Measurements from ENCODE around the gene PRDM2. TPM values are rescaled to one million over a fixed set of nuclear protein-coding genes. Genes with fewer than 3 reads are reported as not detected.
"Not testable (repeated sequence)": the region's sequence is repeated elsewhere in the genome, so short reads cannot be mapped to it uniquely, and the experiment has no call there.

Gene PRDM2
- total RNA-seq, 4 donors from 2014 or later = 26.3 to 39.5 (median 34.6) TPM

DNA sequence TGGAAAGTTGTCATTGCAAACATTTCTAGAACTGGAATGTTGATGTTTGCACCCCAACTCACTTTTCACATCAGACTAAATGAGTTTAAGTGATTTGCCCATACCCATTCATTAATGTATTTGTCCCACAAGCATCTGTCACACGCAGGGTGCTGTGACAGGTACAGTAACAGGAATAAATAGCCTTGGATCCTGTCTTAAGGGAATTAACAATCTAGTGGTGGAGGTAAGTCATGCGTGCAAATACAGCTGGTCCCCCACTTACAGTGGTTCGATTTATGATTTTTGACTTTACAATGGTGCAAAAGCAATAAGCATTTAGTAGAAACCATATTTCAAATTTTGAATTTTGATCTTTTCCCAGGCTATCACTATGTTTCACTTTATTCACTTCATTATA is 17.5 kb upstream of the PRDM2 start:
- TF ChIP-seq, protein P1, sequence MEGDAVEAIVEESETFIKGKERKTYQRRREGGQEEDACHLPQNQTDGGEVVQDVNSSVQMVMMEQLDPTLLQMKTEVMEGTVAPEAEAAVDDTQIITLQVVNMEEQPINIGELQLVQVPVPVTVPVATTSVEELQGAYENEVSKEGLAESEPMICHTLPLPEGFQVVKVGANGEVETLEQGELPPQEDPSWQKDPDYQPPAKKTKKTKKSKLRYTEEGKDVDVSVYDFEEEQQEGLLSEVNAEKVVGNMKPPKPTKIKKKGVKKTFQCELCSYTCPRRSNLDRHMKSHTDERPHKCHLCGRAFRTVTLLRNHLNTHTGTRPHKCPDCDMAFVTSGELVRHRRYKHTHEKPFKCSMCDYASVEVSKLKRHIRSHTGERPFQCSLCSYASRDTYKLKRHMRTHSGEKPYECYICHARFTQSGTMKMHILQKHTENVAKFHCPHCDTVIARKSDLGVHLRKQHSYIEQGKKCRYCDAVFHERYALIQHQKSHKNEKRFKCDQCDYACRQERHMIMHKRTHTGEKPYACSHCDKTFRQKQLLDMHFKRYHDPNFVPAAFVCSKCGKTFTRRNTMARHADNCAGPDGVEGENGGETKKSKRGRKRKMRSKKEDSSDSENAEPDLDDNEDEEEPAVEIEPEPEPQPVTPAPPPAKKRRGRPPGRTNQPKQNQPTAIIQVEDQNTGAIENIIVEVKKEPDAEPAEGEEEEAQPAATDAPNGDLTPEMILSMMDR (IDR thresholded peaks at IDR 0.05) = no peak
- DNase-seq (ENCODE audit: low spot score) (no peak), ATAC-seq (ENCODE audit: low FRiP score) (no peak)

DNA sequence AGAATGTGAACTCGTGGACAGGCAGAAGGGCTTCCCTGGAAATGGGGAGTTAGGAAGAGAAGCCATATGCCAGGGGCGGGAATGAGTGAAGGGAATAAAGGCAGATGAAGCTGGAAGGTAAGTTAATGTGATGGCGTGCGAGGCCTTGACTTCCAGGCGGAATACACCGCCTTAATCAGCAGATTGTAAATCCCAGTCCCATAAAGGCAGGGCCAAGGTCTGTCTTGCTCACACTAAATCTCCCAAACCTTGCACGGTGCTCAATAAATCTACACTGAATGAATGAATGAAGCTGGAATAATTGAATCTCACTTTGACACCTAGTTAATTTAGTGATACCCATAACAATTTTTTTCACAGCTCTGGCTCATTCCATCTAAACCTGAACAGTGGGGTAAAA is 16.8 kb upstream of the PRDM2 start:
- ATAC-seq (ENCODE audit: low FRiP score) (no peak), DNase-seq (ENCODE audit: low spot score) (no peak)
- TF ChIP-seq, protein P1 (IDR thresholded peaks at IDR 0.05) = no peak

DNA sequence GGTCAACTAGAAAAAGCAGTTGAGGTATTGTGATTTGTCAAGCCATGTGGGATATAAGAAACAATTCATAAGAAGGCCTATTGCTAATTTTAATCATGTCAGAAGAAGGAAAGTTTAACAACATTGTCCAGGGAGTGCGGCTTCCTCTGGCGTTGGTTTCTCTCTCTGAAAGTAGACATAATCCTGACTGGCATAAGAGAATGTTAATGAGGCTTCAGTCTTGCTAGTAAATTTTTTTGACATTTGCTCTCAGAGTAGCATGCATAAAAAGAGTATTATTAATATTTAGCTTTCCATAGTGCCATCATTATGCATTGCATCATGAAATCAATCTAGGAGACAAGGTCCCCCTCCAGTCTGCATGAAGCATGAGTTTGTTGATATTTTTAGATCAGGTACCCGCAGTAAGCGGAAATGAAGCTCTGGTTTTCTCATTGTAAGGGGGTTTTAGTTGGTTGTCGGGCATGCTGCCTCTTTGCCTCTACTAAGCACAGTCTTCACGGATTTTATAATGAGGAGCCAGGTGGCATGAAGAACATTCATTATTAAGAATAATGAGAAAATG is 12.8 kb upstream of the PRDM2 start:
- TF ChIP-seq, protein P1 (IDR thresholded peaks at IDR 0.05) = no peak
- no peak for DNase-seq (ENCODE audit: low spot score)
- ATAC-seq (ENCODE audit: low FRiP score) = no peak

DNA sequence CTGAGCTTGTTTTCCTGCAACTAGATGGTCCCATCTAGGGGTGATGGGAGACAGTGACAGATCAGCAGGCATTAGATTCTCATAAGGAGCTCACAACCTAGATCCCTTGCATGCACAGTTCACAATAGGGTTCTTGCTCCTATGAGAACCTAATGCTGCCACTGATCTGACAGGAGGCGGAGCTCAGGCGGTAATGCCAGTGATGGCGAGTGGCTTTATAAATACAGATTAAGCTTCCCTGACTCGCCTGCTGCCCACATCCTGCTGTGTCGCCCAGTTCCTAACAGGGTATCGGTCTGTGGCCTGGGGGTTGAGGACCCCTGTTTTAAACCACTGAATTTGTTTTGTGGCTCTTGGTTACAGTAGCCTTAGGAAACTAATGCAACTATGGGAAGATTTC is 6.9 kb upstream of the PRDM2 start:
- ATAC-seq (ENCODE audit: low FRiP score); DNase-seq (ENCODE audit: low spot score): not testable (repeated sequence)

DNA sequence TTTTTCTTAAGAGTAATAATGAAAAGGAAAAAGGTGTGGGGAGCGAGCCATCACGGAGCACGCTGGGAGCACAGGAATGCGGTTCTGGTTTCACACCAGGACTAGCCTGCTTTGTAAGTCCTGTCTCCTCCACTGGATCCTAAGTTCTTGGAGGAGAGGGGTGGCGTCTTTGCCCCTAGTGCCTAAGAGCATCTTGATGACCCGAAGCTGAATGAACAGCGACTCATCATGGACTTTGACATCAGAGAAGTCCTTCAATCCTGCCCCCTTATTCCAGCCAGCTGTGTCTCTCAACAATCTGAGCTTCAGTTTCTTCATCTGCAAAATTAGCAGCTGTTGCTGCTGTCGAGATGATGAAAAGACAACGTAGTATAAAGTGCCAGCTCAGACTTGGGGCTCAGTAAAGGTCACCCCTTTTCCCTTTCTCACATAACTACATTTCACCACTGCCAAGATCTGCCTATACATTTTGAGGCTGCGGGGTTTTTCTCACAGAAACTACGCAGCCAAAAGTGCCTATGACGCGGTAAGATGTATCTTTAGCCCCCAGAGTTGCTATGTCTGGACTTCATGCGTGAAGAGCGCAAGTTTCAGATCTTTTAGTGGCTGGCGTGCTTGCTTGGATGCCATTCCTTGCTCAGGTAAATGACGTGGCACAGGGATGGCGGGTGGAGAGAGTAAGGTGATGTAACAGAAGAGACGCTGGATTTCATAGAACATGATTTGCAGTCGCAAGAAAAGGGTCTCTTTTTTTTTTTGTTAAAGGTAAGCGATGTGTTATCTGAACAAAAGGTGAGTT is 4.9 kb upstream of the PRDM2 start:
- TF ChIP-seq, protein P1 (IDR thresholded peaks at IDR 0.05) = no peak
- DNase-seq (ENCODE audit: low spot score) = no peak
- ATAC-seq (ENCODE audit: low FRiP score) = no peak

DNA sequence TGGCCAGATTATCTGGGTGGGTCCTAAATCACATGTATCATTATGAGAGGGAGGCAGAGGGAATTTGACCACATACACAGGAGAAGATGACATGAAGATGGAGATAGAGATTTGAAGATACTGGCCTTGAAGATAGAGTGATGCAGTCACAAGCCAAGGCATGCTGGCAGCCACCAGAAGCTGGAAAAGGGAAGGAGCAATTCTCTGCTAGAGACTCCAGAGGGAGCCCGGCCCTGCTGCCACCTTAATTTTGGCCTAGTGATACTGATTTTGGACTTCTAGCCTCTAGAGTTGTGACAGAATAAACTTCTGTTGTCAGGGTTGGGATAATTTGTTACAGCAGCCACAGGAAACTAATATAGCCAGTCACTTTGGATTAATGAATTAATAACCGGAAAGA is 2.2 kb upstream of the PRDM2 start:
- TF ChIP-seq, protein P1 (IDR thresholded peaks at IDR 0.05) = no peak
- no peak for ATAC-seq (ENCODE audit: low FRiP score)
- DNase-seq (ENCODE audit: low spot score) = no peak

DNA sequence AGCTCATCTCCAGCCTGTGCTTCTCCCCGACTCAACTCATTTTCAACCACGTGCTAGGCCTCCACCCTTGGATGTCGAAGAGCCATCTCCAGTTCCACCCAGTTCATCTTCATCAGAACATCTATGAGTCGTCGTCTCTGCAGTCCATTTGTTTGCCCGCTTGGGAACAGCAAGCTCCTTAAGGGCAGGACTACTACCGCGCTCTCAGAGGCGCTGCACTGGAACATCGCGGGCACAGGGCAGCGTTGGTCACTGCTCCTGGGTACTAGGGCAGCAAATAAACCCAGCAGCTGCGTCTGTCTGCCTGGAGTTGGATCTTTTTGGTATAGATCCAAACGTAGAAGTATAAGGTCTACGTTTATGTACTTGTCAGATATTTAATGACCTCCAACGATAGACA is 478 bp upstream of the PRDM2 start:
- ATAC-seq (ENCODE audit: low FRiP score) = peak; percentile 13
- no peak for DNase-seq (ENCODE audit: low spot score)
- TF ChIP-seq, protein P1 (IDR thresholded peaks at IDR 0.05) = no peak
